IPS-20b (cell line): Measurements from ENCODE around the gene LAIR1.
"Not testable (repeated sequence)": the region's sequence is repeated elsewhere in the genome, so short reads cannot be mapped to it uniquely, and the experiment has no call there.

ENCODE experiments used
- H3K27ac ChIP-seq: one replicate; pipeline ENCODE4 v1.5.1; 2013; ENCODE audit warnings: low read length
- H3K27me3 ChIP-seq: 2 replicates; pipeline ENCODE4 v1.6.1; 2013; ENCODE audit warnings: mild to moderate bottlenecking, low read length, inconsistent platforms; ENCODE audit not compliant: insufficient read depth
- H3K36me3 ChIP-seq: 2 replicates; pipeline ENCODE4 v1.6.1; 2013; ENCODE audit warnings: low read depth, mild to moderate bottlenecking, inconsistent platforms, low read length, moderate library complexity; ENCODE audit not compliant: insufficient read depth
- H3K4me1 ChIP-seq: 2 replicates; pipeline ENCODE4 v1.6.1; 2013; ENCODE audit warnings: mild to moderate bottlenecking, control low read depth, inconsistent platforms, low read length, moderate library complexity; ENCODE audit not compliant: insufficient read depth
- H3K4me3 ChIP-seq: 2 replicates; pipeline ENCODE4 v1.5.1; 2013; ENCODE audit warnings: mild to moderate bottlenecking, low read length, inconsistent platforms
- H3K9ac ChIP-seq: 2 replicates; pipeline ENCODE4 v1.6.1; 2013; ENCODE audit warnings: low read depth, mild to moderate bottlenecking, inconsistent platforms, low read length, moderate library complexity
- H3K9me3 ChIP-seq: 2 replicates; pipeline ENCODE4 v1.6.1; 2013; ENCODE audit warnings: mild to moderate bottlenecking, low read depth, low read length, inconsistent platforms; ENCODE audit not compliant: insufficient read depth

The LAIR1 gene

GRCh38 chr19:54336893-54337857 lies 27.6 kb downstream of the LAIR1 start:
- no peak overlapping the region for H3K9ac ChIP-seq
- no peaks in the 10 kb centered on the region for H3K9me3 ChIP-seq
- no peaks in the 10 kb centered on the region for H3K27me3 ChIP-seq
- H3K36me3 ChIP-seq, result no peaks in the 10 kb centered on the region
- no peaks in the 10 kb centered on the region for H3K4me1 ChIP-seq
- H3K27ac ChIP-seq, result no peak overlapping the region
- H3K4me3 ChIP-seq, result no peak overlapping the region

GRCh38 chr19:54335979-54336892 lies 28.5 kb downstream of the LAIR1 start:
- Histone ChIP-seq H3K4me1 (no peaks in the 10 kb centered on the region), H3K9ac (no peak overlapping the region), H3K4me3 (no peak overlapping the region), H3K36me3 (no peaks in the 10 kb centered on the region), H3K9me3 (no peaks in the 10 kb centered on the region), H3K27me3 (no peaks in the 10 kb centered on the region), H3K27ac (no peak overlapping the region)

- Histone ChIP-seq H3K36me3 (no peaks in the 10 kb centered on the region), H3K27me3 (no peaks in the 10 kb centered on the region; the same call in 1 of the 2 replicates)
These were observed 29.6 kb downstream of the LAIR1 start for GRCh38 chr19:54335164-54335563.

GRCh38 chr19:54333586-54334298 lies 31.0 kb downstream of the LAIR1 start:
- H3K9ac ChIP-seq, result no peak overlapping the region
- no peak overlapping the region for H3K4me3 ChIP-seq
- no peaks in the 10 kb centered on the region; the same call in 1 of the 2 replicates for H3K27me3 ChIP-seq
- no peaks in the 10 kb centered on the region for H3K9me3 ChIP-seq
- H3K27ac ChIP-seq, result no peak overlapping the region
- H3K36me3 ChIP-seq, result no peaks in the 10 kb centered on the region
- H3K4me1 ChIP-seq, result no peaks in the 10 kb centered on the region

More at GRCh38 chr19:54335164-54335563, 29.6 kb downstream of the LAIR1 start:
- Histone ChIP-seq H3K9ac (no peak overlapping the region), H3K9me3 (no peaks in the 10 kb centered on the region), H3K4me3 (no peak overlapping the region), H3K4me1 (no peaks in the 10 kb centered on the region), H3K27ac (no peak overlapping the region)

- no peak overlapping the region for H3K9ac ChIP-seq
- H3K36me3 ChIP-seq, result no peaks in the 10 kb centered on the region
- no peaks in the 10 kb centered on the region for H3K9me3 ChIP-seq
- no peak overlapping the region for H3K27ac ChIP-seq
- H3K27me3 ChIP-seq, result no peaks in the 10 kb centered on the region; the same call in 1 of the 2 replicates
- no peak overlapping the region for H3K4me3 ChIP-seq
- H3K4me1 ChIP-seq, result no peaks in the 10 kb centered on the region
These were observed 32.6 kb downstream of the LAIR1 start for GRCh38 chr19:54332149-54332548.

GRCh38 chr19:54331626-54332025 lies 33.1 kb downstream of the LAIR1 start:
- no peaks in the 10 kb centered on the region for H3K36me3 ChIP-seq
- no peaks in the 10 kb centered on the region for H3K4me1 ChIP-seq
- H3K9me3 ChIP-seq, result no peaks in the 10 kb centered on the region
- H3K27me3 ChIP-seq, result no peaks in the 10 kb centered on the region; the same call in 1 of the 2 replicates
- no peak overlapping the region for H3K4me3 ChIP-seq
- no peak overlapping the region for H3K27ac ChIP-seq
- no peak overlapping the region for H3K9ac ChIP-seq

GRCh38 chr19:54329476-54330165 lies 35.1 kb downstream of the LAIR1 start:
- Histone ChIP-seq H3K36me3 (no peaks in the 10 kb centered on the region), H3K27me3 (no peaks in the 10 kb centered on the region; the same call in 1 of the 2 replicates), H3K4me3 (no peak overlapping the region), H3K9me3 (no peaks in the 10 kb centered on the region), H3K4me1 (peaks cover 4% of the 10 kb centered on the region; the same call in 1 of the 2 replicates), H3K27ac (no peak overlapping the region), H3K9ac (no peak overlapping the region)

- not testable (repeated sequence) for H3K27ac ChIP-seq, H3K27me3 ChIP-seq, H3K9me3 ChIP-seq, H3K4me3 ChIP-seq, H3K9ac ChIP-seq, H3K36me3 ChIP-seq
- peaks cover 12% of the 10 kb centered on the region for H3K4me1 ChIP-seq
These were observed 36.0 kb downstream of the LAIR1 start for GRCh38 chr19:54328781-54329180.

GRCh38 chr19:54325631-54326030 lies 39.1 kb downstream of the LAIR1 start:
- Histone ChIP-seq H3K36me3 (no peaks in the 10 kb centered on the region), H3K27ac (no peak overlapping the region), H3K9me3 (peaks cover 3% of the 10 kb centered on the region; the same call in 1 of the 2 replicates), H3K4me1 (peaks cover 15% of the 10 kb centered on the region), H3K4me3 (no peak overlapping the region), H3K27me3 (no peaks in the 10 kb centered on the region; the same call in 1 of the 2 replicates), H3K9ac (no peak overlapping the region)

GRCh38 chr19:54325194-54325621 lies 39.5 kb downstream of the LAIR1 start:
- no peak overlapping the region for H3K4me3 ChIP-seq
- H3K4me1 ChIP-seq, result peaks cover 15% of the 10 kb centered on the region
- H3K9ac ChIP-seq, result no peak overlapping the region
- no peak overlapping the region for H3K27ac ChIP-seq
- no peaks in the 10 kb centered on the region for H3K36me3 ChIP-seq
- no peaks in the 10 kb centered on the region; the same call in 1 of the 2 replicates for H3K27me3 ChIP-seq
- peaks cover 3% of the 10 kb centered on the region; the same call in 1 of the 2 replicates for H3K9me3 ChIP-seq
